Mesenchymal stem cell (in vitro differentiated cells and primary cell): ENCODE results near the gene POTEE. TPM values are rescaled to one million over a fixed set of nuclear protein-coding genes. Genes with fewer than 3 reads are reported as not detected.
"Not testable (repeated sequence)": the region's sequence is repeated elsewhere in the genome, so short reads cannot be mapped to it uniquely, and the experiment has no call there.

Experiments used
- DNase-seq: peaks from one replicate; pipeline ENCODE4 v3.0.0-alpha.2; 2013
- H2AFZ ChIP-seq: one replicate; pipeline ENCODE4 v1.6.1; 2013; ENCODE audit warnings: low read depth, mild to moderate bottlenecking, control low read depth, inconsistent platforms, low read length, moderate library complexity
- H2AK5ac ChIP-seq: 2 replicates; pipeline ENCODE4 v1.6.1; 2013; ENCODE audit warnings: low read length, moderate library complexity, mild to moderate bottlenecking, inconsistent platforms; ENCODE audit not compliant: severe bottlenecking
- H2BK120ac ChIP-seq: one replicate; pipeline ENCODE4 v1.6.1; 2013; ENCODE audit warnings: low read depth, mild to moderate bottlenecking, inconsistent platforms, low read length, moderate library complexity
- H2BK12ac ChIP-seq, 2 experiments: one replicate each; pipeline ENCODE4 v1.6.1; 2013; ENCODE audit warnings: inconsistent platforms in 2 of 2, low read length in 2 of 2, mild to moderate bottlenecking in 2 of 2, moderate library complexity in 2 of 2, control low read depth in 1 of 2
- H2BK15ac ChIP-seq: one replicate; pipeline ENCODE4 v1.6.1; 2013; ENCODE audit warnings: mild to moderate bottlenecking, low read depth, inconsistent platforms; ENCODE audit not compliant: poor library complexity, severe bottlenecking
- H2BK5ac ChIP-seq: 2 replicates; pipeline ENCODE4 v1.6.1; 2013; ENCODE audit warnings: low read depth, mild to moderate bottlenecking, low read length, control low read depth, inconsistent platforms; ENCODE audit not compliant: poor library complexity, severe bottlenecking
- H3K14ac ChIP-seq, 2 experiments: one replicate each; pipeline ENCODE4 v1.6.1; 2013; ENCODE audit warnings: inconsistent platforms in 2 of 2, low read length in 2 of 2, control low read depth in 1 of 2, mild to moderate bottlenecking in 1 of 2, moderate library complexity in 1 of 2
- H3K18ac ChIP-seq, 2 experiments: one replicate each; pipeline ENCODE4 v1.6.1; 2013; ENCODE audit warnings: inconsistent platforms in 2 of 2, low read length in 2 of 2, control low read depth in 1 of 2, low read depth in 1 of 2, mild to moderate bottlenecking in 1 of 2
- H3K23ac ChIP-seq, 2 experiments: one replicate each; pipeline ENCODE4 v1.6.1; 2013; ENCODE audit warnings: inconsistent platforms in 2 of 2, low read length in 2 of 2, mild to moderate bottlenecking in 2 of 2, moderate library complexity in 2 of 2, control low read depth in 1 of 2
- H3K27ac ChIP-seq: 2 replicates; pipeline ENCODE4 v1.5.1; 2013; ENCODE audit warnings: mild to moderate bottlenecking, moderate library complexity, low read length, control low read depth, inconsistent platforms; ENCODE audit not compliant: poor library complexity, severe bottlenecking
- H3K27me3 ChIP-seq, 2 experiments: 2 replicates each; pipeline versions ENCODE4 v1.6.1 to v1.7.0; 2013; ENCODE audit warnings: low read length in 2 of 2, mild to moderate bottlenecking in 2 of 2, moderate library complexity in 2 of 2, control low read depth in 1 of 2, inconsistent platforms in 1 of 2; ENCODE audit not compliant: control insufficient read depth in 1 of 2, insufficient read depth in 1 of 2
- H3K36me3 ChIP-seq, 2 experiments: 2 replicates each; pipeline versions ENCODE4 v1.6.1 to v1.7.0; 2013; ENCODE audit warnings: low read length in 2 of 2, control low read depth in 1 of 2, inconsistent platforms in 1 of 2, low read depth in 1 of 2, mild to moderate bottlenecking in 1 of 2; ENCODE audit not compliant: insufficient read depth in 2 of 2, control insufficient read depth in 1 of 2
- H3K4ac ChIP-seq, 2 experiments: one replicate each; pipeline ENCODE4 v1.6.1; 2013; ENCODE audit warnings: inconsistent platforms in 2 of 2, low read length in 2 of 2, mild to moderate bottlenecking in 2 of 2, moderate library complexity in 2 of 2, control low read depth in 1 of 2, low read depth in 1 of 2
- H3K4me1 ChIP-seq: 2 replicates; pipeline ENCODE4 v1.6.1; 2013; ENCODE audit warnings: low read depth, low read length, control low read depth; ENCODE audit not compliant: control insufficient read depth, insufficient read depth
- H3K4me2 ChIP-seq: 2 replicates; pipeline ENCODE4 v1.6.1; 2013; ENCODE audit warnings: low read length, mild to moderate bottlenecking, inconsistent platforms; ENCODE audit not compliant: poor library complexity, severe bottlenecking
- H3K4me3 ChIP-seq, 2 experiments: 2 replicates each; pipeline versions ENCODE4 v1.5.1 to v1.7.0; 2013; ENCODE audit warnings: low read length in 2 of 2, mild to moderate bottlenecking in 2 of 2, control low read depth in 1 of 2, low read depth in 1 of 2; ENCODE audit not compliant: insufficient read depth in 1 of 2
- H3K79me1 ChIP-seq: replicated peaks from 2 replicates; pipeline ENCODE4 v1.6.1; 2013; ENCODE audit warnings: mild to moderate bottlenecking, control low read depth, low read length, inconsistent platforms; ENCODE audit not compliant: poor library complexity, severe bottlenecking
- H3K9ac ChIP-seq: 2 replicates; pipeline ENCODE4 v1.7.0; 2013; ENCODE audit warnings: mild to moderate bottlenecking, low read length, moderate library complexity
- H3K9me3 ChIP-seq: 2 replicates; pipeline ENCODE4 v1.7.0; 2013; ENCODE audit warnings: mild to moderate bottlenecking, low read length; ENCODE audit not compliant: control insufficient read depth
- H4K8ac ChIP-seq: one replicate; pipeline ENCODE4 v1.6.1; 2013; ENCODE audit warnings: inconsistent platforms, mild to moderate bottlenecking, low read length, moderate library complexity
- H4K91ac ChIP-seq: one replicate; pipeline ENCODE4 v1.6.1; 2013; ENCODE audit warnings: mild to moderate bottlenecking, low read length, inconsistent platforms
- WGBS: methylation state at CpG from one replicate; pipeline ENCODE4 v1.1.7; 2013; ENCODE audit warnings: mixed read lengths; 5-methylcytosine and 5-hydroxymethylcytosine counted together
- small RNA-seq: library from polyadenylated mRNA; stranded (forward); fragments of <200 nt; extraction: miRNeasy Mini kit (QIAGEN cat#:217004); gene quantifications from one replicate; pipeline ENCODE3, GENCODE V24; 2013; ENCODE audit warnings: low read depth

The POTEE gene

GRCh38 chr2:131217238-131217986 lies 8.1 kb downstream of the POTEE start:
- not testable (repeated sequence) for H4K91ac ChIP-seq, H3K9ac ChIP-seq, H2BK12ac ChIP-seq, H2BK15ac ChIP-seq, H3K36me3 ChIP-seq, H3K4ac ChIP-seq, H3K4me3 ChIP-seq, H2BK120ac ChIP-seq, H3K27ac ChIP-seq, H3K18ac ChIP-seq, H3K4me2 ChIP-seq, H4K8ac ChIP-seq, H3K9me3 ChIP-seq, DNase-seq, H2AK5ac ChIP-seq, H3K79me1 ChIP-seq, H3K27me3 ChIP-seq, H2BK5ac ChIP-seq, H3K14ac ChIP-seq, H3K23ac ChIP-seq, H2AFZ ChIP-seq, H3K4me1 ChIP-seq
- 43% methylated on average over 1 of the region's 60 CpGs for WGBS

- WGBS: 49% methylated on average over 4 of the region's 10 CpGs
- not testable (repeated sequence) for H2BK5ac ChIP-seq, H3K4me2 ChIP-seq, H3K4me1 ChIP-seq, H2BK15ac ChIP-seq, H3K23ac ChIP-seq, H2BK120ac ChIP-seq, H3K4me3 ChIP-seq, H2AFZ ChIP-seq, H3K9me3 ChIP-seq, H3K27ac ChIP-seq, H2AK5ac ChIP-seq, H3K9ac ChIP-seq, H3K36me3 ChIP-seq, H3K18ac ChIP-seq, H4K91ac ChIP-seq, H3K79me1 ChIP-seq, H3K14ac ChIP-seq, DNase-seq, H3K27me3 ChIP-seq, H2BK12ac ChIP-seq, H3K4ac ChIP-seq, H4K8ac ChIP-seq
Measured at GRCh38 chr2:131235543-131236449, 26.5 kb downstream of the POTEE start.

Small RNAs within 50 kb of the gene (small RNA-seq; reads per million reads assigned to genes)
- gene AC009477.1: not detected
- gene RNU6-127P: not detected
